AG10803 (cell line): ENCODE measurements around the gene GPR22.

Experiments
- DNase-seq: peaks from one replicate; pipeline ENCODE4 v3.0.0; 2010; ENCODE audit warnings: low read depth
- H3K4me3 ChIP-seq: 2 replicates; pipeline ENCODE4 v1.5.1; 2011; ENCODE audit warnings: mild to moderate bottlenecking, low read length, control low read depth
- CTCF ChIP-seq: conservative IDR thresholded peaks from 2 replicates; pipeline ENCODE4 v1.5.1; 2011; ENCODE audit warnings: mild to moderate bottlenecking, low read length, control low read depth, inconsistent platforms

GPR22 gene

GRCh38 chr7:107494884-107495283 lies 25.0 kb downstream of the GPR22 start:
- no peak for TF ChIP-seq CTCF
- no peak for DNase-seq
- no peak overlapping the region for H3K4me3 ChIP-seq

- no peak for TF ChIP-seq CTCF
- no peak for DNase-seq
- no peak overlapping the region for H3K4me3 ChIP-seq
Measured at GRCh38 chr7:107495516-107495915, 25.7 kb downstream of the GPR22 start.

- peak; percentile 9 for DNase-seq
- no peak for TF ChIP-seq CTCF
- H3K4me3 ChIP-seq, result no peak overlapping the region
Measured at GRCh38 chr7:107499731-107500130, 29.9 kb downstream of the GPR22 start.

- TF ChIP-seq CTCF, result peak; percentile 54
- no peak overlapping the region for H3K4me3 ChIP-seq
- peak; percentile 29 for DNase-seq
Measured at GRCh38 chr7:107501593-107501992, 31.7 kb downstream of the GPR22 start.

- no peak overlapping the region for H3K4me3 ChIP-seq
- no peak for DNase-seq
- no peak for TF ChIP-seq CTCF
Measured at GRCh38 chr7:107502154-107502553, 32.3 kb downstream of the GPR22 start.

GRCh38 chr7:107502797-107503196 lies 32.9 kb downstream of the GPR22 start:
- no peak overlapping the region for H3K4me3 ChIP-seq
- DNase-seq, result no peak
- no peak for TF ChIP-seq CTCF

GRCh38 chr7:107503687-107504086 lies 33.8 kb downstream of the GPR22 start:
- DNase-seq, result no peak
- H3K4me3 ChIP-seq, result no peak overlapping the region
- no peak for TF ChIP-seq CTCF
